ENCODE measurements around the gene KRT2. TPM values are rescaled to one million over a fixed set of nuclear protein-coding genes. Genes with fewer than 3 reads are reported as not detected.

Gene KRT2
- total RNA-seq, result under 1 TPM in 1 of 2 experiments, not detected in 1; 0.24 TPM

GRCh38 chr12:52651726-52652261, at the start of gene KRT2:
Gene KRT2 (minus strand): TSS chr12:52652211. CDS start chr12:52652142, 69 bp downstream.

GRCh38 chr12:52680363-52680762, 28.4 kb upstream of the KRT2 start, which contains the start of gene KRT1:
Gene KRT1 (minus strand): TSS chr12:52680407. CDS start chr12:52680348, 59 bp downstream.

GRCh38 chr12:52618216-52618615, 33.8 kb downstream of the KRT2 start, which contains the start of gene KRT73:
Gene KRT73 (minus strand): TSS chr12:52618559. CDS start chr12:52618524, 35 bp downstream.

GRCh38 chr12:52600941-52601481, 51.0 kb downstream of the KRT2 start, which contains the start of gene KRT72:
Gene KRT72 (minus strand): TSS chr12:52601463. CDS start chr12:52601452, 11 bp downstream.

Other genes with a start within 250 kb of the KRT2 start
- gene KRT82, start 245.9 kb downstream of the KRT2 start, total RNA-seq, result not detected
- gene KRT75, start 217.8 kb downstream of the KRT2 start, total RNA-seq, result not detected
- gene KRT6B, start 200.1 kb downstream of the KRT2 start, total RNA-seq, result not detected
- not detected for gene KRT6C, start 178.4 kb downstream of the KRT2 start, total RNA-seq
- gene KRT6A, start 159.0 kb downstream of the KRT2 start, total RNA-seq, result not detected
- gene KRT5, start 131.8 kb downstream of the KRT2 start, total RNA-seq, result not detected
- gene KRT71, start 99.1 kb downstream of the KRT2 start, total RNA-seq, result not detected
- not detected for gene KRT74, start 78.4 kb downstream of the KRT2 start, total RNA-seq
- gene KRT72, start 50.7 kb downstream of the KRT2 start, total RNA-seq, result 1 to 10 TPM; 5.4 to 5.6 TPM
- 1 to 10 TPM; 3.7 to 4.5 TPM for gene KRT73, start 33.7 kb downstream of the KRT2 start, total RNA-seq
- not detected for gene KRT1, start 28.2 kb upstream of the KRT2 start, total RNA-seq
- not detected for gene KRT77, start 51.3 kb upstream of the KRT2 start, total RNA-seq
- gene KRT76, start 125.1 kb upstream of the KRT2 start, total RNA-seq, result not detected
- not detected for gene KRT3, start 143.9 kb upstream of the KRT2 start, total RNA-seq
- gene KRT4, start 161.9 kb upstream of the KRT2 start, total RNA-seq, result not detected
- not detected for gene KRT79, start 182.1 kb upstream of the KRT2 start, total RNA-seq
- gene KRT78, start 196.8 kb upstream of the KRT2 start, total RNA-seq, result not detected